Measurements from ENCODE around the gene RASSF10.

DNA sequence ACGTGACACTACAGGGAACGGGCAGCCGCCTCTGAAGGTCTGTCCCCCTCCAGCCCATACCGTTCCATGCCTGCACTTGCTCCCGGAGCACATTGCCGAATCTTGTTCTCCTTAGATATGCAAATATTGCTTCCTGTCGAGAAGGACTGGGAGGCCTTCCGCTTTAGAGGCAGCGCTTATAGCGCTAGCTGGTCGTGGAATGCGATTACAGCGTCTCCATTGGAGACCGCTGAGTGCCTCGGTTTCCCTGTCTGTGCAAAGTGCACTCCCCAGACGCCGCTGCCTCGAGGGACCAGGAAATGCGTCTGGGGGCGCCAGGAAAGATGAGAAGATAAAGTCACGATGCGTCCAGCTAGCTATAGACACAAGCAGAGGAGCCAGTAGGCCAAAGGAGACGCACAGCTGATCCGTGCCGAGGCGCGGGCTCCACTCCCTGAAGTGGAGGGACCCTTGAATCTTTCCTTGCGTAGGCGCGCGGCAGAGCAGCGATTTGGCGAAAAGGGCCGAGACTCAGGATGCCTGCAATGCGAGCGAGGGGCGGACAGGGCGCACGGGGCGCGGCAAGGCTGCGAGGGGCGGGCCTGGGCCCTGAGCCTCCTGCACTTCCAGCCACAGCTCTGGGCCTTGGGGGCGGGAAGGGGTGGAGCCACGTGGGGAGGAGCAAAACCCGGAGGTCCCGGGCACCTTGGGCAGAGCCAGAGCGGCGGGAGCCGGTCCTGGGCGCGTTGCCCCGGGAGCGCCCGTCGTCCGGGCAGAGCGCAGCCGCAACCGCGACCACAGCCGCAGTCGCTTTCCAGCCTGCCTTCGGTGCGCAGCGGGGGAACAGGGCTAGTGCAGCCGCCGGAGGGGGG, at the start of gene RASSF10:
- TF ChIP-seq MYC (IDR thresholded peaks at IDR 0.05; ENCODE audit: low read depth, low read length) (no peak), MAX (IDR thresholded peaks at IDR 0.05; ENCODE audit: low read depth, low read length) (no peak)
- TF ChIP-seq, protein P1, sequence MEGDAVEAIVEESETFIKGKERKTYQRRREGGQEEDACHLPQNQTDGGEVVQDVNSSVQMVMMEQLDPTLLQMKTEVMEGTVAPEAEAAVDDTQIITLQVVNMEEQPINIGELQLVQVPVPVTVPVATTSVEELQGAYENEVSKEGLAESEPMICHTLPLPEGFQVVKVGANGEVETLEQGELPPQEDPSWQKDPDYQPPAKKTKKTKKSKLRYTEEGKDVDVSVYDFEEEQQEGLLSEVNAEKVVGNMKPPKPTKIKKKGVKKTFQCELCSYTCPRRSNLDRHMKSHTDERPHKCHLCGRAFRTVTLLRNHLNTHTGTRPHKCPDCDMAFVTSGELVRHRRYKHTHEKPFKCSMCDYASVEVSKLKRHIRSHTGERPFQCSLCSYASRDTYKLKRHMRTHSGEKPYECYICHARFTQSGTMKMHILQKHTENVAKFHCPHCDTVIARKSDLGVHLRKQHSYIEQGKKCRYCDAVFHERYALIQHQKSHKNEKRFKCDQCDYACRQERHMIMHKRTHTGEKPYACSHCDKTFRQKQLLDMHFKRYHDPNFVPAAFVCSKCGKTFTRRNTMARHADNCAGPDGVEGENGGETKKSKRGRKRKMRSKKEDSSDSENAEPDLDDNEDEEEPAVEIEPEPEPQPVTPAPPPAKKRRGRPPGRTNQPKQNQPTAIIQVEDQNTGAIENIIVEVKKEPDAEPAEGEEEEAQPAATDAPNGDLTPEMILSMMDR (IDR thresholded peaks at IDR 0.05; ENCODE audit: low read depth, low read length): no peak
